ENCODE measurements around the gene MTFR1L. TPM values are rescaled to one million over a fixed set of nuclear protein-coding genes. Genes with fewer than 3 reads are reported as not detected.

The MTFR1L gene
- total and polyA plus RNA-seq, 9 of the 15 experiments (the other 6 are each of a cell fraction or from before 2014, with no cell fraction given) = 41.4 to 98.5 (median 53.7) TPM

- FAIRE-seq = no peak
- peak overlapping the region; percentile 89 for H3K4me2 ChIP-seq (ENCODE audit: insufficient read depth, low read length)
- CTCF ChIA-PET (ENCODE audit: low intra/inter-chr PET ratio) = no interaction called here
- POLR2A ChIA-PET = interaction anchor here (0.6 to 6.2 kb wide), 6 partner anchors 10 to 281 kb away, joined by 3 to 56 read pairs (median 4); no protein-coding TSS in a partner anchor
- no peaks in the 10 kb centered on the region for H3K27me3 ChIP-seq (ENCODE audit: control insufficient read depth in 2 of 2, insufficient read depth in 2 of 2, low read length in 2 of 2)
- H3K9me1 ChIP-seq (ENCODE audit: control insufficient read depth, insufficient read depth, low read length) = no peaks in the 10 kb centered on the region
- H3K4me3 ChIP-seq = peak overlapping the region; percentile 67
- ATAC-seq = no peak
- peak overlapping the region; percentile 92 to 99 for H3K9ac ChIP-seq (ENCODE audit: insufficient read depth in 1 of 2, low read depth in 2 of 2, low read length in 2 of 2)
- H3K79me2 ChIP-seq (ENCODE audit: control insufficient read depth, insufficient read depth, low read length) = peaks cover 64% of the 10 kb centered on the region
- no peaks in the 10 kb centered on the region for H3K9me3 ChIP-seq (replicated peaks; ENCODE audit: control insufficient read depth, insufficient read depth, low read depth, low read length)
- peaks cover 37 to 53% of the 10 kb centered on the region in 2 experiments for H3K4me1 ChIP-seq (replicated peaks in 1 of 2; ENCODE audit: control insufficient read depth in 2 of 2, insufficient read depth in 2 of 2, low read length in 2 of 2)
- H3K36me3 ChIP-seq (ENCODE audit: control insufficient read depth, insufficient read depth, low read length) = peaks cover 34% of the 10 kb centered on the region
- peak in 1 of 4 experiments; percentile 33 for DNase-seq (ENCODE audit: extremely low read depth in 1 of 4, low spot score in 3 of 4)
- in situ Hi-C loops (cut with MboI) = loop anchor here (5.0 kb wide), 1 partner anchor 71 kb away; no protein-coding TSS in a partner anchor
- 12% methylated on average over 10 of the region's 10 CpGs for WGBS (ENCODE audit: insufficient coverage, low coverage, missing lambda C conversion rate)
- H3K27ac ChIP-seq (ENCODE audit: extremely low read depth, low read depth, low read length) = peak overlapping the region; percentile 91
- peaks cover 16% of the 10 kb centered on the region for H4K20me1 ChIP-seq (replicated peaks; ENCODE audit: control insufficient read depth, insufficient read depth, low read length)
- peak overlapping the region; percentile 90; the same call in 1 of the 2 replicates for H2AFZ ChIP-seq (ENCODE audit: low read depth, low read length)
- intact Hi-C loops (cut with micrococcal nuclease) = loop anchor here (5.0 to 10.0 kb wide), 2 partner anchors 66 to 174 kb away; partner anchors contain the start of gene PAFAH2
- BruUV-seq (replicated peaks) = TSS peak; percentile 63
- TF ChIP-seq ELF2 (CRISPR knock-in tag; IDR thresholded peaks at IDR 0.05) (0 out of 2 replicates have a peak, but pooled peaks have one; percentile 18), SMARCA5 (IDR thresholded peaks at IDR 0.05) (0 out of 2 replicates have a peak, but pooled peaks have one; percentile 8), CEBPG (CRISPR knock-in tag; IDR thresholded peaks at IDR 0.05) (no peak), CEBPG (tag; conservative IDR thresholded peaks at IDR 0.05 in 1 of 2, IDR thresholded peaks at IDR 0.05 in 1 of 2) (no peak), SAP30 (IDR thresholded peaks at IDR 0.05; ENCODE audit: borderline replicate concordance, insufficient read depth, low read depth, low read length, poor library complexity, severe bottlenecking) (peak; percentile 29), CBFB (CRISPR knock-in tag; IDR thresholded peaks at IDR 0.05) (0 out of 2 replicates have a peak, but pooled peaks have one; percentile 14), PHTF2 (CRISPR knock-in tag; IDR thresholded peaks at IDR 0.05) (no peak), SNRNP70 (optimal IDR thresholded peaks at IDR 0.05; ENCODE audit: low read depth, low read length) (peak; percentile 11), SMAD3 (CRISPR knock-in tag; conservative IDR thresholded peaks at IDR 0.05) (no peak), SPI1 (IDR thresholded peaks at IDR 0.05; ENCODE audit: borderline replicate concordance, low read depth, low read length) (peak; percentile 84), PHB (CRISPR knock-in tag; IDR thresholded peaks at IDR 0.05) (0 out of 2 replicates have a peak, but pooled peaks have one; percentile 70), POLR2B (IDR thresholded peaks at IDR 0.05; ENCODE audit: low read depth, partially characterized antibody) (peak; percentile 15), PHB2 (IDR thresholded peaks at IDR 0.05; ENCODE audit: low read depth) (peak; percentile 53; the same call in 1 of the 2 replicates), POLR2A (conservative IDR thresholded peaks at IDR 0.05) (0 out of 2 replicates have a peak, but pooled peaks have one; percentile 6), HNRNPUL1 (IDR thresholded peaks at IDR 0.05; ENCODE audit: low read length) (0 out of 2 replicates have a peak, but pooled peaks have one; percentile 3), ZFP36 (IDR thresholded peaks at IDR 0.05; ENCODE audit: low read depth, low read length, partially characterized antibody) (no peak), ZNF263 (CRISPR knock-in tag; IDR thresholded peaks at IDR 0.05; ENCODE audit: borderline replicate concordance) (no peak), SREBF2 (CRISPR knock-in tag; IDR thresholded peaks at IDR 0.05) (0 out of 2 replicates have a peak, but pooled peaks have one; percentile 28)
- TF ChIP-seq, protein P1, sequence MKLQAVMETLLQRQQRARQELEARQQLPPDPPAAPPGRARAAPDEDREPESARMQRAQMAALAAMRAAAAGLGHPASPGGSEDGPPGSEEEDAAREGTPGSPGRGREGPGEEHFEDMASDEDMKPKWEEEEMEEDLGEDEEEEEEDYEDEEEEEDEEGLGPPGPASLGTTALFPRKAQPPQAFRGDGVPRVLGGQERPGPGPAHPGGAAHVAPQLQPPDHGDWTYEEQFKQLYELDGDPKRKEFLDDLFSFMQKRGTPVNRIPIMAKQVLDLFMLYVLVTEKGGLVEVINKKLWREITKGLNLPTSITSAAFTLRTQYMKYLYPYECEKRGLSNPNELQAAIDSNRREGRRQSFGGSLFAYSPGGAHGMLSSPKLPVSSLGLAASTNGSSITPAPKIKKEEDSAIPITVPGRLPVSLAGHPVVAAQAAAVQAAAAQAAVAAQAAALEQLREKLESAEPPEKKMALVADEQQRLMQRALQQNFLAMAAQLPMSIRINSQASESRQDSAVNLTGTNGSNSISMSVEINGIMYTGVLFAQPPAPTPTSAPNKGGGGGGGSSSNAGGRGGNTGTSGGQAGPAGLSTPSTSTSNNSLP (IDR thresholded peaks at IDR 0.05; ENCODE audit: borderline replicate concordance, low read depth, low read length) = no peak
- TF ChIP-seq, protein P2, sequence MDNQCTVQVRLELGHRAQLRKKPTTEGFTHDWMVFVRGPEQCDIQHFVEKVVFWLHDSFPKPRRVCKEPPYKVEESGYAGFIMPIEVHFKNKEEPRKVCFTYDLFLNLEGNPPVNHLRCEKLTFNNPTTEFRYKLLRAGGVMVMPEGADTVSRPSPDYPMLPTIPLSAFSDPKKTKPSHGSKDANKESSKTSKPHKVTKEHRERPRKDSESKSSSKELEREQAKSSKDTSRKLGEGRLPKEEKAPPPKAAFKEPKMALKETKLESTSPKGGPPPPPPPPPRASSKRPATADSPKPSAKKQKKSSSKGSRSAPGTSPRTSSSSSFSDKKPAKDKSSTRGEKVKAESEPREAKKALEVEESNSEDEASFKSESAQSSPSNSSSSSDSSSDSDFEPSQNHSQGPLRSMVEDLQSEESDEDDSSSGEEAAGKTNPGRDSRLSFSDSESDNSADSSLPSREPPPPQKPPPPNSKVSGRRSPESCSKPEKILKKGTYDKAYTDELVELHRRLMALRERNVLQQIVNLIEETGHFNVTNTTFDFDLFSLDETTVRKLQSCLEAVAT (IDR thresholded peaks at IDR 0.05) = peak in 1 of 2 experiments; percentile 18; a peak in 1 of 4 replicates
Measured at GRCh38 chr1:25821112-25821476, 1.3 kb downstream of the MTFR1L start.
